A549 treated with Mapracorat at 1 μM for 4 hours (cell line): ENCODE results near the gene CROCC. TPM values are rescaled to one million over a fixed set of nuclear protein-coding genes. Genes with fewer than 3 reads are reported as not detected.

Experiments used
- total RNA-seq: library from RNA; stranded (reverse); fragments of 200-300 nt; extraction: Qiagen RNA extraction; gene quantifications from 5 replicates; pipeline ENCODE4 v1.2.3, GENCODE V29; 2022

Gene CROCC, protein sequence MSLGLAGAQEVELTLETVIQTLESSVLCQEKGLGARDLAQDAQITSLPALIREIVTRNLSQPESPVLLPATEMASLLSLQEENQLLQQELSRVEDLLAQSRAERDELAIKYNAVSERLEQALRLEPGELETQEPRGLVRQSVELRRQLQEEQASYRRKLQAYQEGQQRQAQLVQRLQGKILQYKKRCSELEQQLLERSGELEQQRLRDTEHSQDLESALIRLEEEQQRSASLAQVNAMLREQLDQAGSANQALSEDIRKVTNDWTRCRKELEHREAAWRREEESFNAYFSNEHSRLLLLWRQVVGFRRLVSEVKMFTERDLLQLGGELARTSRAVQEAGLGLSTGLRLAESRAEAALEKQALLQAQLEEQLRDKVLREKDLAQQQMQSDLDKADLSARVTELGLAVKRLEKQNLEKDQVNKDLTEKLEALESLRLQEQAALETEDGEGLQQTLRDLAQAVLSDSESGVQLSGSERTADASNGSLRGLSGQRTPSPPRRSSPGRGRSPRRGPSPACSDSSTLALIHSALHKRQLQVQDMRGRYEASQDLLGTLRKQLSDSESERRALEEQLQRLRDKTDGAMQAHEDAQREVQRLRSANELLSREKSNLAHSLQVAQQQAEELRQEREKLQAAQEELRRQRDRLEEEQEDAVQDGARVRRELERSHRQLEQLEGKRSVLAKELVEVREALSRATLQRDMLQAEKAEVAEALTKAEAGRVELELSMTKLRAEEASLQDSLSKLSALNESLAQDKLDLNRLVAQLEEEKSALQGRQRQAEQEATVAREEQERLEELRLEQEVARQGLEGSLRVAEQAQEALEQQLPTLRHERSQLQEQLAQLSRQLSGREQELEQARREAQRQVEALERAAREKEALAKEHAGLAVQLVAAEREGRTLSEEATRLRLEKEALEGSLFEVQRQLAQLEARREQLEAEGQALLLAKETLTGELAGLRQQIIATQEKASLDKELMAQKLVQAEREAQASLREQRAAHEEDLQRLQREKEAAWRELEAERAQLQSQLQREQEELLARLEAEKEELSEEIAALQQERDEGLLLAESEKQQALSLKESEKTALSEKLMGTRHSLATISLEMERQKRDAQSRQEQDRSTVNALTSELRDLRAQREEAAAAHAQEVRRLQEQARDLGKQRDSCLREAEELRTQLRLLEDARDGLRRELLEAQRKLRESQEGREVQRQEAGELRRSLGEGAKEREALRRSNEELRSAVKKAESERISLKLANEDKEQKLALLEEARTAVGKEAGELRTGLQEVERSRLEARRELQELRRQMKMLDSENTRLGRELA (N-terminal part only)
- total RNA-seq, result 5.9 to 10.1 TPM (median 8.2 TPM) in 5 replicates

DNA sequence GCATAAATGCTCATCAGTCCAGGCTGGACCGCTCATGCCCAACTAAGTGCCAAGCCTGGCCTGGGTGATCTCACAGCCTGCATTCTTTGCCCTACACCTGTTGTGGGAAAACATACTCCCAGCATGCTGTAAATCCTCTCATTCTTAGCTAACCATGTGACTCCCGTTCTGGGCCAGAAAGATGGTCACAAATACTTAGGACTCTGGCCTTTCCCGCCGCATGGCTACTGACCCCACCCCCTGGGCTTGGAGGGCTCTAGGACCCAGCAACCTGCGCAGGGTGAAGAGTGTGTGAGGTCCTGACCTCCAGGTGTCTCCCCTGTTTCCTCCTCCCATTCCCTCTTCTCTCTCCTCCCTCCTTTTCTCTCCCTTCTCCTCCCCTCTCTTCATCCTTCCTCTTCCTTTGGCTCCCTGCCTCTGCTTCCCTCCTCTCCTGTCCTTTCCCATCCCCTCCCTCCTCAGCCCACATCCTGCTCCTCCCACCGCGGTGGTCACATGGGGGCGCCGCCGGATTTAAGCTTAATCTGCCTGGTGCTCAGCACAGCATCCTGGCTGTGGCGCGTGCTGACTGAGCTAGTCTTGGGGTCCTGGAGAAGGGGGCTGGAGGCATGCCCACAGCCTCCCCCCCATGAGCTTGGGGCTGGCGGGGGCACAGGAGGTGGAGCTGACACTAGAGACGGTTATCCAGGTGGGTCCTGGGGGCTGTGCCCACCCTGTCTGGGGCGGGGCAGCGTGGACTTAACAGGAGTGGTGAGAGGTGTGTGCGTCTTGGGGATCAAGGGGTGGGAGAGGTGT, at the start of gene CROCC:
CROCC (plus strand) TSS at position 541 of the 795 bp plus-strand sequence; CDS start at position 629, 88 bp downstream.

DNA sequence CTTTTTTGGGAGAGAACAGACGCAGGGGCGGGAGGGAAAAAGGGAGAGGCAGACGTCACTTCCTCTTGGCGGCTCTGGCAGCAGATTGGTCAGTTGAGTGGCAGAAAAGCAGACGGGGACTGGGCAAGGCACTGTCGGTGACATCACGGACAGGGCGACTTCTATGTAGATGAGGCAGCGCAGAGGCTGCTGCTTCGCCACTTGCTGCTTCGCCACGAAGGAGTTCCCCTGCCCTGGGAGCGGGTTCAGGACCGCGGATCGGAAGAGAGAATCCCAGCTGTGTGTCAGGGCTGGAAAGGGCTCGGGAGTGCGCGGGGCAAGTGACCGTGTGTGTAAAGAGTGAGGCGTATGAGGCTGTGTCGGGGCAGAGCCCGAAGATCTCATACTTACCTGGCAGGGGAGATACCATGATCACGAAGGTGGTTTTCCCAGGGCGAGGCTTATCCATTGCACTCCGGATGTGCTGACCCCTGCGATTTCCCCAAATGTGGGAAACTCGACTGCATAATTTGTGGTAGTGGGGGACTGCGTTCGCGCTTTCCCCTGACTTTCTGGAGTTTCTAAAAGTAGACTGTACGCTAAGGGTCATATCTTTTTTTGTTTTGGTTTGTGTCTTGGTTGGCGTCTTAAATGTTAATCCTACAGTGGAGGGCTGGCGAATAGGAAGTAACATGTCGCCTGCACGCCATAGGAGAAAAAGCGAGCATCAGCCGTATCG, 26.0 kb upstream of the CROCC start, which contains the start of gene RNU1-2:
RNU1-2 (plus strand) TSS at position 383 of the 718 bp plus-strand sequence.

DNA sequence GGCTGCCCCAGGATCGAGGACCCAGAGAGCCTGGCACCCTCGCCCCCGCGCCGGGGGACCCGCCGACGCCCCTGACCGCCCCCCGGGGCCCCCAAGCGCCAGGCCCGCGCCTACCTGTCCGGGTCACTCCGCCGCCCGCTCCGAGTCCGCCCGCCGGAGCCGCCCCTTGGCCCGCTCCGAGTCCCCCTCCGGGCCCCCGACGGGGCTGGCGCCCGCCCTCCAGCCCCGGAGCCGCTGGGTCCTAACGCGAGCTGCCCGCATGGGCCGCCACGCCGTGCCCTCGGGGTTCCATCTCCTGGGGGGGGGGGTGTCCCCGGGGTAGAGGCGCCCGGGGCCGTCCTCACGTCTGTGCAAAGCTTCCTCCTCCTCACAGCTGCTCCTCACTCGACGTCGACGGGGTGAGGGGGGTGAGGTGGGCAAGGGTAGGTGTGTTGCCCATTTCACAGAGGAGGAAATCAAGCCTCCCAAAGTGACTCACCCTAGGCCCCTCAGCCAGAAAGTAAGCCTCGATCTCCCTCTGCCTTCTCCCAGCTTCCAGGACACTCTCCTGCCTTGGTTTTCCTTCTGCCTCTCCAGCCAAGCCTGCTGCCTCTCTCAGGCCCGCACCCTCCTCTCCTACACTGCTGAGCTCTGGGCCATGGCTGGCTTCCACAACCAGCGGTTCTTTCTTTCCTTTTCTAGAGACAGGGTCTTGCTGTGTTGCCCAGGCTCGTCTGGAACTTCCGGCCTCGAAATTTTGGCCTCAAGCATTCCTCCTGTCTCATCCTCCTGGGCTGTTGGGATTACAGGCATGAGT, 58.9 kb downstream of the CROCC start, which contains the start of gene MFAP2:
MFAP2 (minus strand) TSS at position 148 of the 796 bp plus-strand sequence. CDS start 2,347 bp downstream, outside the sequence.

DNA sequence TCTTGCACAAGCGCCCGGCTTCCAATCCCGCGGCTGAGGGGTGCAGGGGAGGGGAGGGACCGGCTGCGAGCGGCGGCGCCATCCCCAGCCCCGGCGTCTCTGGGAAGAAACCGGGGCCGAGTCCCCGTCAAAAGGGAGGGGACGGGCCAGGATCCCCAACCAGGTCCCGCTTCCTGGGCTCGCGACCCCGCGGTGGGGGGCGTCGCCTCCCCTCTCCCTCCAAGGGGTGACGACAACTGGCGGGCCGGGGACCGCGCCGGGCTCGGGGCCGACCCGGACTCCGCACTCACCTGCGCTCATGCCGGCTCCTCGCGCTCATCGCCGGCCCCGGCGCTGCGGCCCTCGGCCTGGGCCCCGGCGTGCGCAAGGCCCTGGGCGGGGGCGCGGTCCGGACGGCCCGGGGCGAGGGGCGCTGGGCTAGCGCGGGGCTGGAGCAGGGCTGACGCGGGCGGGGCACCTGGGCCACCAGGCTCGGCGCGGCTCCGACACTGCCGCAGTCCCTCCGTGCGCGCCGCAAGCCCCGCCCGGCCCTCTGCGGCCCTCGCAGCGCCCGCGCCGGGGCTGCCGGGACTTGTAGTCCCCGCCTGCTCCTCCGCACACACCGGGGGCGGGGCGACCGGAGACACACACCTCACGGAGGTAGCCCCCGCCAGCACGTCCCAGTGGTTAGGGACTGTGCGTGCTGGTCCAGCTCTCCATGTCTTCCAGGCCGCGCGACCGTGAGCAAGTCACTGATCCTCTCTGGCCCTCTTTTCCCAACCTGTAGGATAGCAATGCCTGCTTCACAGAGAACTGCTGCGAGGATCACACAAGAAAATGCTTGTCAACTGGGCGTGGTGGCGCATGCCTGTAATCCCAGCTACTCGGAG, 89.9 kb downstream of the CROCC start, which contains the start of gene ATP13A2:
ATP13A2 (minus strand) TSS at position 490 of the 869 bp plus-strand sequence; CDS start at position 300, 190 bp downstream.

Other genes with a start within 250 kb of the CROCC start
- not detected in 5 replicates for gene RNU1-4, start 181.4 kb upstream of the CROCC start, total RNA-seq
- not detected in 5 replicates for gene RNU1-2, start 26.0 kb upstream of the CROCC start, total RNA-seq
- gene MFAP2, start 58.7 kb downstream of the CROCC start, total RNA-seq, result 0.34 to 1.00 TPM (median 0.88 TPM) in 5 replicates
- gene ATP13A2, start 90.0 kb downstream of the CROCC start, total RNA-seq, result 22.7 to 31.8 TPM (median 27.1 TPM) in 5 replicates
- 102 to 109 TPM (median 106 TPM) in 5 replicates for gene SDHB, start 132.1 kb downstream of the CROCC start, total RNA-seq
- gene PADI2, start 197.5 kb downstream of the CROCC start, total RNA-seq, result 0.86 to 1.1 TPM (median 1.0 TPM) in 5 replicates